ENCODE measurements around the gene MYG1.

Gene MYG1

DNA sequence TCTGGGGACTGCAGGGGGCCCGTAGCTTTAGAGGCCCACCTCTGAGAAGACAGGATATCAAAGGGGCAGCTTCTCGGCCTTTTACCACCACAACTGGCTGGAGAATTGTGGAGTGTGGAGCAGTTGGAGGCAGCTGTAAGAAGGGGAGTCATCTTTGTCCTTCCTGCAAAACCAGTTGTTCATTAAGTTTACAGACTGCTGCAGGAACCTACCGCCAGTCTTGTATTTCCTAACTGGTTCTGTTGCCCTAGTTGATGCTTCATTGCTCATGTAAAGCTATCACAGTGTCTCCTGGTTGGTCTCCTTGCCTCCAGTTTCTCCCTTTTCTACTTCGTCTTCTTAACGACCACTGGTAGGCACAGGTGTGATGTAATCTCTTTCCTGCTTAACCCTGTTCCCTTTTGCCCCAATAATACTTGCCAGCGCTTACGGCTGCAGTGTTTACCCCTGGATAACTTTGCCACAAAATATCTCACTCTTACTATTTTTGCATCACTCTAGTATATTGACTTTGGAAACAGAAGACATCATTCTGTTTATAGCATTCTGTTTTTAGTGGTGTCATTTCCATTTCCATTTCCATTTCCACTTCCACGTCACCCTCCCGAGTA is 19.5 kb upstream of the MYG1 start:
- in situ Hi-C loops (cut with MboI; ENCODE audit: low sequenced_read_pairs): loop anchor here (10.0 to 25.0 kb wide), 2 partner anchors 65 to 218 kb away; partner anchors contain the start of gene TNS2

DNA sequence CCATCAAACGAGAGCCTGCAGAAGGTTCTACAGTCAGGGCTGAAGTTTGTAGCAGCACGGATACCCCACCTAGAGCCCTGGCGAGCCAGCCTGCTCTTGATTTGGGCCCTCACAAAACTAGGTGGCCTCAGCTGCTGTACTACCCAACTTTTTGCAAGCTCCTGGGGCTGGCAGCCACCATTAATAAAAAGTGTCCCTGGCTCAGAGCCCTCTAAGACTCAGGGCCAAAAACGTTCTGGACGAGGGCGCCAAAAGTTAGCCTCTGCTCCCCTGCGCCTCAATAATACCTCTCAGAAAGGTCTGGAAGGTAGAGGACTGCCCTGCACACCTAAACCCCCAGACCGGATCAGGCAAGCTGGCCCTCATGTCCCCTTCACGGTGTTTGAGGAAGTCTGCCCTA is 13.0 kb upstream of the MYG1 start:
- in situ Hi-C loops (cut with MboI; ENCODE audit: low sequenced_read_pairs): loop anchor here (10.0 to 25.0 kb wide), 2 partner anchors 72 to 224 kb away; partner anchors contain the start of gene TNS2

DNA sequence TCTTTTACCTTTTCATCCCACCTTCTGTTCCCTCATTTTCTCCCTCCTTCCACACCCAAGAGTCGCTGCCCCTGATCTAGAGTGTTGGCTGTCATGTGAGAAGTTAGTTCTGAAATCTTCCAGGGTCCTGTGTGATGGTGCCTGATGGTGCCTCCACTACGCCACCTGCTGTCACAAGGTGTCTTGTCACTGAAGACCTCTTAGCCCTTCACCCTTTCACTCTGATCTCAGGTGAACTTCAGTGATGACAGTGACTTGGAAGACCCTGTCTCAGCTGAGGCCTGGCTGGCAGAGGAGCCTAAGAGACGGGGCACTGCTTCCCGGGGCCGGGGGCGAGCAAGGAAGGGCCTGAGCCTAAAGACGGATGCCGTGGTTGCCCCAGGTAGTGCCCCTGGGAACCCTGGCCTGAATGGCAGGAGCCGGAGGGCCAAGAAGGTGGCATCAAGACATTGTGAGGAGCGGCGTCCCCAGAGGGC is 11.7 kb upstream of the MYG1 start:
- in situ Hi-C loops (cut with MboI; ENCODE audit: low sequenced_read_pairs): loop anchor here (10.0 to 25.0 kb wide), 2 partner anchors 73 to 225 kb away; partner anchors contain the start of gene TNS2

DNA sequence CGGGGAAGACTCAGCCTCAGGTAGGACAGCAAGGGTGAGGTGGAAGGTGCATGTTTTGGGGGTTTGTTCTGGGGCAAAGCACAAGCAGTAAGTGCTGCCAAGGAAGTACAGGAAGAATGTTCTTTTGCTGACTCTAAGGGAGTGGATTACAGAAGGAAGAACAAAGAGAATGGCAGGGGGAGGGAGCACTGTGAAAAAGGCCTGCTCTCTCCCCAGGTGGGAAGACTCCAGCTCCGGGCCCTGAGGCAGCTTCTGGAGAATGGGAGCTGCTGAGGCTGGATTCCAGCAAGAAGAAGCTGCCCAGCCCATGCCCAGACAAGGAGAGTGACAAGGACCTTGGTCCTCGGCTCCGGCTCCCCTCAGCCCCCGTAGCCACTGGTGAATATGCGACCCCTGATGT is 11.2 kb upstream of the MYG1 start:
- in situ Hi-C loops (cut with MboI; ENCODE audit: low sequenced_read_pairs): loop anchor here (10.0 to 25.0 kb wide), 2 partner anchors 74 to 226 kb away; partner anchors contain the start of gene TNS2

DNA sequence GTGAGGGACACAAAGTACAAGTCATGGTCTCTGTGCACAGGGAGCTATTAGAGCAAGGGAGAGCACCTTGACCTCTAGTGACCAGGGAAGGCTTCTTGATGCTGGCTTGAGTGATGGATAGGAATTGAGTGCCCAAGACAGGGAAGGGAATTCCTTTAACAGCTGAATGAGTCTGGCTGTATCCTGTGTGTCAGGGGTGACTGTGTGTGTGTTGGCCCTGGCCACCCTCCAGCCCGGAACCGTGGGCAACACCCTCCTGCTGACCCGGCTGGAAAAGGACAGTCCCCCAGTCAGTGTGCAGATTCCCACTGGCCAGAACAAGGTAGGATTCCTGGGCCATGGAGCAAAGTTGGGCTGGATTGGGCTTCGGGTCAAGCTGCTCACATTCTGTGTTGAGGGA is 9.6 kb upstream of the MYG1 start:
- in situ Hi-C loops (cut with MboI; ENCODE audit: low sequenced_read_pairs): loop anchor here (10.0 to 25.0 kb wide), 2 partner anchors 75 to 228 kb away; partner anchors contain the start of gene TNS2

DNA sequence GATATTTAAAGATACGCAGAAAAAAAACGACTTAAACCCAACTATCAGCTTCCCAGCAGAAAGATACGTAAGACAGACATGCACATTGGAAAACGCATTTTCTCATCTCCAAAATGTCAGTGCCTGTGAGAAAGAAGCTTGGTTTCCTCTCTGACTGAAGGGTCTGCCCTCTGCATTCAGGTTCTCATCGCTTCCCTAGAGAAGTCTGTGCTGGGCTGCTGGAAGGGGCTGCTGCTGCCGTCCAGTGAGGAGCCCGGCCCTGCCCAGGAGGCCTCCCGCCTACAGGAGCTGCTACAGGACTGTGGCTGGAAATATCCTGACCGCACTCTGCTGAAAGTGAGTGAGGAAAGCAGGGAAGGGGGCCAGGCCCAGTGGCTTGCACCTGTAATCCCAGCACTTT is 8.8 kb upstream of the MYG1 start:
- in situ Hi-C loops (cut with MboI; ENCODE audit: low sequenced_read_pairs): loop anchor here (25.0 kb wide), 1 partner anchor 228 kb away; the partner anchor contains the start of gene TNS2

DNA sequence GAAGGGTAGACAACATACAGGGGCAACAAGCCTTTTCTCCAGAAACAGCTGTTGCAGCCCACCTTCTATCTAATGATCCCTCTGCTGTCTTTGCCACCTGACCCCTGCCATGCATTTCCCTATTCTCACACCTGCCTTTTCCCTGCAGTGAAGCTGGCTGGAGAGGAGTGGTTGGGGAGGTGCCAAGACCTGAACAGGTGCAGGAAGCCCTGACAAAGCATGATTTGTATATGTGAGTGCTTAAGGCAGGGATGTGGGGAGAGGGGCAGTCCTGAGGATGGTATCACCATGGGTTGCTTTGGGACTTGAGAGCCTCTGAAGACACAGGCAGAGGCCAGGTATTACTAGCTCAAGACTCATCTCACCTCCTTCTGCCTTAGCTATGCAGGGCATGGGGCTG is 7.1 kb upstream of the MYG1 start:
- in situ Hi-C loops (cut with MboI; ENCODE audit: low sequenced_read_pairs): loop anchor here (25.0 kb wide), 1 partner anchor 230 kb away; the partner anchor contains the start of gene TNS2

DNA sequence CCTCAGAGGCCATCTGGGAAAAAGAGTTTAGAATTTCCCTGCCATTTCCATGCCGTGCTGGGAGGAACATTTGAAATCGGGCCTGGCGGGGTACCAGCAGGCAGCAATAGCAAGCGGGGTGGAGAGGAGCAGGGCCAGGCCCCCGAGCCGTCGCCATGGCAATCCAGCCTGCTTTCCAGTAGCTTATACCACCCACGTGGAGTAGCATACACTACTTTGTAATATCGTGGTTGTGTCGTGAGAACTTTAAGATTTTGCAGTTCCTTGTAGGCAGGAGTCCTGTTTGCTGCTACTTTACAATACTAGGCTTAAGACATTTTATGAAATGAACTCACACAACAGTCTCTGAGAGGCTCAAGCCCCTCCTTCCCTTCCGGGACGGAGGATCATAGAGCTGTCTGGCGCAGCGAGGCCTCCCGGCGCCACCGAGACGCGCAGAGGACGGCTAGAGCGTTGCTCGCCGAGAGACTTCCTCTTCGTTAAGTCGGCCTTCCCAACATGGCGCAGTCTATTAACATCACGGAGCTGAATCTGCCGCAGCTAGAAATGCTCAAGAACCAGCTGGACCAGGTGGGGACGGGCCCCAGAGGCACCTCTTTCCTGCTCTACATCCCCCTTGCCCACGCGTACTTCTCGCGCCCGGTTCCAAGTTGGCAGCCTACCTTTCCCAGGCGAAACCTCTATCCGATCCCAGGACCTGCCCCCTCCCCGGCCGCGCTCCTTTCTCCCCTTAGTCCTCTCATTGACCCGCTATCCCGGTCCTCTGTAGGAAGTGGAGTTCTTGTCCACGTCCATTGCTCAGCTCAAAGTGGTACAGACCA is 4.2 kb upstream of the MYG1 start, which contains the start of gene PFDN5:
PFDN5 (plus strand) TSS at position 473 of the 821 bp plus-strand sequence; CDS start at position 499, 26 bp downstream.
- in situ Hi-C loops (cut with MboI; ENCODE audit: low sequenced_read_pairs): loop anchor here (25.0 kb wide), 1 partner anchor 233 kb away; the partner anchor contains the start of gene TNS2

DNA sequence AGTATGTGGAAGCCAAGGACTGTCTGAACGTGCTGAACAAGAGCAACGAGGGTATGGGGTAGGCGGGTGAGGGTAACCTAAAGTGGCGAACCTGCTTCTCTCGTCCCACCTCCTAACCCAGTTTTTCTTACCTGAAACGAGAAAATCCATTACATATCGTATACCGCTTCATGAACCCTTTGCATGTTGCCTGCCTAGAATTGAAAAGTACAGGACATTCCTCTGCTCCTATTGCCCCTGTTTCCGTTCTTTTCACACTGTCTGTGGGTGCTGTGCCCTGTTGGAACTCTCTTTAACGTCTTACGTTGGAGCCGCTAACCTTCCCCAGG is 3.6 kb upstream of the MYG1 start:
- in situ Hi-C loops (cut with MboI; ENCODE audit: low sequenced_read_pairs): loop anchor here (25.0 kb wide), 1 partner anchor 234 kb away; the partner anchor contains the start of gene TNS2

DNA sequence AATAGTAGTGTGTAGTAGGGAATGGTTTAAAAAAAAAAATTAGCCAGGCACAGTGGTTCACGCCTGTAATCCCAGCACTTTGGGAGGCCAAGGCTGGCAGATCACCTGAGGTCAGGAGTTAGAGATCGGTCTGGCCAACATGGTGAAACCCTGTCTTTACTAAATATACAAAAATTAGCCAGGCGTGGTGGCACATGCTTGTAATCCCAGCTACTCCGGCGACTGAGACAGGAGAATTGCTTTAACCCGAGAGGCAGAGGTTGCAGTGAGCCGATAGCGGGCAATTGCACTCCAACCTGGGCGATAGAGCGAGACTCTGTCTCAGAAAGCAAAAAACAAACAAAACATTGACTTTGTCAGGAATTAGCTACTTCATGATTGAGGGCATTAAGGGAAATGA is 2.4 kb upstream of the MYG1 start:
- in situ Hi-C loops (cut with MboI; ENCODE audit: low sequenced_read_pairs): loop anchor here (25.0 kb wide), 1 partner anchor 235 kb away; the partner anchor contains the start of gene TNS2

DNA sequence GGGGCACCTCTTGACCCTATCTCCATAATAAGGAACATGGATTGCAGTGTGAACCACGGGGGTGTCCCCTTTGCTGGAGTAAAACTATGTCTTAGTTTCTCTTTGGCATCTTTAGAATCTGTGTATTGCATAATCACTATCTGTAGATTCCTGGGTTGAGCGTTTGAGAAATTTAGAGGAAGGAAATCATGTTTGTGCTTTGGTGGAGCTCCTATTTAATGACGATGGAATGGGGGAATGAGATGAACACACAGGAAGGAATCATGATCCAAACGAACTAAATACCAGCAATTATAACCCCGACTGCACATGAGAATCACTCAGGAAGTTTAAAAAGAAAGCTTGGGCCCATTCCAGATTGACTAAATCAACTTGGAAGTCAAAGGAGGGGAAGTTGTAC is 1.3 kb upstream of the MYG1 start:
- in situ Hi-C loops (cut with MboI; ENCODE audit: low sequenced_read_pairs): loop anchor here (25.0 kb wide), 1 partner anchor 236 kb away; the partner anchor contains the start of gene TNS2

DNA sequence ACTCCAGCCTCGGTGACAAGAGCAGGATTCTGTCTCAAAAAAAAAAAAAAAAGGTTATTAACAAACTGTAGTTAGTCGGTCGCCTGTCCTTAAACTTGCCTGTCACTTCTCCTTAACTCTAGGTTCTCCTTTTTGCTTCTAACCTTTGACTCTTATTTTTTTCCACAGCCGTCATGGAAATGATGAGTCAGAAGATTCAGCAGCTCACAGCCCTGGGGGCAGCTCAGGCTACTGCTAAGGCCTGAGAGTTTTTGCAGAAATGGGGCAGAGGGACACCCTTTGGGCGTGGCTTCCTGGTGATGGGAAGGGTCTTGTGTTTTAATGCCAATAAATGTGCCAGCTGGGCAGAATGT is 418 bp upstream of the MYG1 start:
- in situ Hi-C loops (cut with MboI; ENCODE audit: low sequenced_read_pairs): loop anchor here (25.0 kb wide), 1 partner anchor 237 kb away; the partner anchor contains the start of gene TNS2

DNA sequence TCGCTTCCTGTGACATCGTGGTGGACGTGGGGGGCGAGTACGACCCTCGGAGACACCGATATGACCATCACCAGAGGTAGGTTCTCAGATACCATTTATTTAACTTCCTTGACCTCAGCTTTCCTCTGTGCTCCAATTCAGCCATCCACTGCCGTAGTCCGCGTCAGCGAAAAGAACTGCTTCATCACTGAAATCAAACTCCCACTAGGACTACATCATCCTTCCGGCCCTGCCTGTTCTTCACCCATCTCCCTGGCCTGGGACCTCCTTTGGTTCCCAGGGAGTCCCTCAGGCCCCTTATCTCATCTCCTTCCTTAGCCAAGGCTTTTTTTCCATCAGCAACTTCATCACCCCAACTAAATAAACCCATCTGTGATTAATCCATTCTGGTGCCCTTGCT is 692 bp downstream of the MYG1 start:
- in situ Hi-C loops (cut with MboI; ENCODE audit: low sequenced_read_pairs): no loop called here

DNA sequence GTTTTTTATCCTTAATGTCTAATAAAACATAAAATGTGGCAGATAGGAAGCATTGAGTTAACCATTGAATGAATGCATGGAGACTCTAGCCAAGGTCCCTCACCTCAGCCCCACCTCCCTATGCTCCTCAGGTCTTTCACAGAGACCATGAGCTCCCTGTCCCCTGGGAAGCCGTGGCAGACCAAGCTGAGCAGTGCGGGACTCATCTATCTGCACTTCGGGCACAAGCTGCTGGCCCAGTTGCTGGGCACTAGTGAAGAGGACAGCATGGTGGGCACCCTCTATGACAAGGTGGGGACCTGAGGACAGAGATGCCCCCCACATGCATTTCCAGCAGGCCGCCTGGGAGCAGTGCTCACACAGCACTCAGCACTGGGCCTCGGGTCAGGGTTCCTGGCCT is 3.4 kb downstream of the MYG1 start:
- in situ Hi-C loops (cut with MboI; ENCODE audit: low sequenced_read_pairs): no loop called here

DNA sequence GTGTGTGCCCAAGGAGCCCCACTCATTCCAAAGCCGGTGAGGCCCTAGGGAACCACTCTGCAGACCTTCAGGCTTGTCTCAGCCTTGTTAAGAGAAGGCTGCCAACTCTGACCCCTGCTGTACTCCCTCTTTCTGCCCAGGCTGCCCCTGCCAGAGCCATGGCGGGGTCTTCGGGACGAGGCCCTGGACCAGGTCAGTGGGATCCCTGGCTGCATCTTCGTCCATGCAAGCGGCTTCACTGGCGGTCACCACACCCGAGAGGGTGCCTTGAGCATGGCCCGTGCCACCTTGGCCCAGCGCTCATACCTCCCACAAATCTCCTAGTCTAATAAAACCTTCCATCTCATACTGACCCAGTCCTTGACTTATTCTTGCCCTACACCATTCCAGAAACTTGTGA is 7.3 kb downstream of the MYG1 start:
- in situ Hi-C loops (cut with MboI; ENCODE audit: low sequenced_read_pairs): no loop called here

DNA sequence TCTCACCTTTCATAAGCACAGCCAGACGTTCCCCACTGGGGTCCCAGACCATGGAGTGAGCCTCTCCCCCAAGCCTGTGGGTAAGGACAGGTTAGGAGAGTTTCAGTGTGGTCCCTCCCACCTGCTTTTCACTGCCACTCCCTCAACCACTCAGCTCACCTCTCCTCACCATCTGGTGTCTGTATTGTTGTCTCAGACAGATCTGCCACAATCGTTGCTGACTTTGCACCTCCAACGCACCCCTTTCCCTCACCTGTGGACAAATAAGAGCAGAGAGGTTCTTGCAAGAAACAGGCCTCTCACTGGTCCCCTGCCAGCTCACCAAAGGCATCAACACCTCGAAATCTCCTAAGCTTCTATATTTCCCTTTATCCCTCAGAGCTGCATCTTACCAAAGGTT is 8.8 kb downstream of the MYG1 start:
- in situ Hi-C loops (cut with MboI; ENCODE audit: low sequenced_read_pairs): no loop called here

DNA sequence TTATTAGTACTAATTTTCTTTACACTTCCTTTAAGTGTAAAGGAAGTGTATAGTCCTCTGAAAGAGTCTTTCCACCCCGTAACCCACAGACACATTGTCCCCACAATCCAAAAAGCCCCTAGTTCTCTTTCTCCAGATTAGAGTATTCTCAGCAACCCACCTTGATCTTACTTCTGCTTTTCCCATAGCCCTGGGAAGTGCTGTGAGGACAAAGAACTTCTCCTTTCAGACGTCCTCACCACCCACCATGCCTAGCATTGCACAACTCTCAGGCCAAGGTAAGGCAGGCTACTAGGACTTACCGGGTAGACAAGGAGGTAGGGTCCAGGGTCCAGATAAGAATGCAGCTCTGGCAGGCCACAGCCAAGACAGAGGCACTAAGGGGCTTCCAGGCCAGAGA is 14.5 kb downstream of the MYG1 start:
- in situ Hi-C loops (cut with MboI; ENCODE audit: low sequenced_read_pairs): no loop called here

DNA sequence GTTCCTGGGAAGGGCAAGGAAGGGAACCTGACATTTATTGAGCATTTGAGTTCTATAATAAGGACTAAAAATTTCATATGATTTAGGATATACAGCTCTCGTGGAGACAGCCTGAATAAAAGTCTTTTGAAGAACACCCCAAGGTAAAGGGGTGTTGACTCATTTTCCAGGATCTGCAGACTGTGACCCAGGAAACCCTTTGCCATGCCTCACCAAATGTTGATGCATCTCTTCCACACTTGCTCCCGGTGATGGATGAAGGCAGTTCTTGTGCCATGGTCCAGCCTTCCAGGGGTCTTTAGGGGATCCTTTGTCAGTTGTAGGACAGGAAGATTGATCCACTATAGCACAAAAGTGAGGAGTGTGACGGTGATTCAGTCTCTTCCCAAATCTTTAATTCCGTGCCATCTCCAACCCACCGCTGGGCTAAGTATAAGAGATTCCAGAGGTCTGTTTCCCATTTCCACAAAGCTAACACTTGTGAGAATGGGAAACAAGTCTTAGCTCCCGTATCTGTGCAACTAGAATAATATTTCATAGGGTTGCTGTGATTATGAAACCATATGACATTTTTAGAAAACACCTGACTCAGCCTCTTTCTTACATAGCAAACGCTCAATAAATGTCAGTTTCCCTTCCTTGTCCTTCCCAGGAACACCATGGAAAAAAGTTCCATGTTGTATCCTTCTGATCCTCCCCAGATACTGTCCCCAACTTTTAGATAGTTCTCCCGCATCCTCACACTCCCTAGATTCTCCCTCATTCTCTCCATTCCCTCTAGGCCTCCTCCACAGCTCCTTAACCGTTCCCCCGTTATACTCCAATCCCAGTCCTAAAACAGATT is 21.1 kb downstream of the MYG1 start:
- in situ Hi-C loops (cut with MboI; ENCODE audit: low sequenced_read_pairs): no loop called here

DNA sequence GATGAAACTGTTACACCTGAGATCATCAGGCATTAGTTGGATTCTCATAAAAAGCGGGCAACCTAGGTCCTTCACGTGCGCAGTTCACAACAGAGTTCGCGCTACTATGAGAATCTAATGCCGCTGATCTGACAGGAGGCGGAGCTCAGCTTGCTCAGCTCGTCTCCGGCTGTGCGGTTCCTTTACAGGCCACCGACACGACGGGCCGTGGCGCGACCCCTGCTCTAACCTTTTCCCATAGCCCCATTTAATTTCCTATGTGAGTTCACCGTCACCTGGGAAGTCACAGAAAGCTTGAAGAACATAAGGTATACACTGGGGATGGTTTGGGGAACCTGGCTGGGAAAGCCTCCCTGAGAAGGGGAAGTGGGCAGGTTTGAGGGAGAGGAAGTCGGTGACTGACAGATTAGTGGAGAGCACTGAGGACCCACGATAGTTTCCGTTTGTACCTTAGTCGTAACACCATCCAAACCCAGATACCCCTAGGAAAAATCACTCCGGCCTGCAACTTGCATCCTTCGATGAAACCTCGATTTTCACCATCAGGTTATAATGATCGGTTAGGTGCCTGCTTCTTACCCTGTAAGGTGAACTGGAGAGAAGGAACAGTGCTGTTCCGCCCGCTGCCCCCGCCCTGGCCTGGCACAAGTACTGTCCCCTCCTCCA is 24.8 kb downstream of the MYG1 start:
- in situ Hi-C loops (cut with MboI; ENCODE audit: low sequenced_read_pairs): no loop called here

All from HL-60/S4 treated with retinoic acid at 250 ng/mL for 4 days and 3 days (cell line).